PC-9 (cell line): ENCODE data around the gene YIPF6. TPM values are rescaled to one million over a fixed set of nuclear protein-coding genes. Genes with fewer than 3 reads are reported as not detected.
A peak's percentile ranks its signal among the peaks of the same experiment; 100 is the strongest.
"Not testable (repeated sequence)": the region's sequence is repeated elsewhere in the genome, so short reads cannot be mapped to it uniquely, and the experiment has no call there.

Experiments used
- BruUV-seq: library from RNA; stranded (reverse); fragments of 400-500 nt; replicated peaks from 2 replicates; lab custom pipeline; 2021; lab: Mats Ljungman, UMichigan
- CTCF ChIA-PET: fragments of 300-600 bp; sonication (Branson Sonifier 250); formaldehyde crosslinking; loops from one replicate; lab custom pipeline; 2022; ENCODE audit warnings: antibody characterized with exemption; lab: Charles Lee
- POLR2A ChIA-PET: fragments of 300-600 bp; sonication (Branson Sonifier 250); formaldehyde crosslinking; loops from one replicate; lab custom pipeline; 2022; ENCODE audit warnings: antibody characterized with exemption; ENCODE audit not compliant: unreplicated experiment; lab: Charles Lee
- DNase-seq, 2 experiments: peaks; one replicate each; pipeline versions ENCODE4 v3.0.0 to v3.0.0-alpha.2; 2015 to 2022; ENCODE audit warnings: mixed read lengths in 1 of 2
- H2AFZ ChIP-seq: fragments of 200-600 bp; sonication (generic); 2 replicates; pipeline ENCODE4 v1.8.1; 2017; ENCODE audit warnings: antibody characterized with exemption
- H3F3A ChIP-seq: fragments of 200-600 bp; sonication (generic); 2 replicates; pipeline ENCODE4 v1.8.1; 2017; ENCODE audit warnings: antibody characterized with exemption, mild to moderate bottlenecking, low read depth; ENCODE audit not compliant: insufficient read depth
- H3K27ac ChIP-seq: fragments of 200-600 bp; sonication (generic); 2 replicates; pipeline ENCODE4 v1.6.1; 2016; ENCODE audit warnings: mixed run types
- H3K27me3 ChIP-seq: fragments of 200-600 bp; sonication (generic); 2 replicates; pipeline ENCODE4 v1.6.1; 2016; ENCODE audit warnings: low read depth, mixed run types; ENCODE audit not compliant: insufficient read depth
- H3K36me3 ChIP-seq: fragments of 200-600 bp; sonication (generic); 2 replicates; pipeline ENCODE4 v1.6.1; 2016; ENCODE audit warnings: low read depth, mixed run types
- H3K4me1 ChIP-seq: fragments of 200-600 bp; sonication (generic); replicated peaks from 2 replicates; pipeline ENCODE4 v1.6.1; 2016; ENCODE audit warnings: mixed run types; ENCODE audit not compliant: insufficient read depth
- H3K4me2 ChIP-seq: fragments of 200-600 bp; sonication (generic); 2 replicates; pipeline ENCODE4 v1.6.1; 2017; ENCODE audit warnings: mixed run types
- H3K4me3 ChIP-seq: fragments of 200-600 bp; sonication (generic); 2 replicates; pipeline ENCODE4 v1.6.1; 2016; ENCODE audit warnings: mixed run types
- H3K79me2 ChIP-seq: fragments of 200-600 bp; sonication (generic); 2 replicates; pipeline ENCODE4 v1.6.1; 2017; ENCODE audit warnings: low read depth, mixed run types
- H3K9me2 ChIP-seq: fragments of 200-600 bp; sonication (generic); 2 replicates; pipeline ENCODE4 v1.8.1; 2017; ENCODE audit warnings: mild to moderate bottlenecking; ENCODE audit not compliant: insufficient read depth
- H3K9me3 ChIP-seq: fragments of 200-600 bp; sonication (generic); 2 replicates; pipeline ENCODE4 v1.8.1; 2016; ENCODE audit warnings: low read depth; ENCODE audit not compliant: insufficient read depth
- H4K20me1 ChIP-seq: fragments of 200-600 bp; sonication (generic); 2 replicates; pipeline ENCODE4 v1.8.1; 2017; ENCODE audit not compliant: insufficient read depth
- EZH2 ChIP-seq: fragments of 200-600 bp; sonication (generic); IDR thresholded peaks from 2 replicates; pipeline ENCODE4 v1.8.0; 2017; ENCODE audit warnings: antibody characterized with exemption, low read depth
- intact Hi-C: fragments of 100-400 bp; cut with micrococcal nuclease; formaldehyde crosslinking; loops from one replicate; pipeline ENCODE4 v1.10.0; 2022; ENCODE audit not compliant: unreplicated experiment
- total RNA-seq: library from RNA; stranded (reverse); gene quantifications from 2 replicates; pipeline ENCODE4 v1.2.3, GENCODE V29; 2021
- TF ChIP-seq, protein P1 (sequence below): fragments of 200-600 bp; sonication (generic); conservative IDR thresholded peaks from 2 replicates; pipeline ENCODE4 v1.6.1; 2017; ENCODE audit warnings: mixed run types, antibody characterized with exemption, mild to moderate bottlenecking, moderate library complexity

Gene YIPF6
- total RNA-seq, 1 experiment from 2014 or later = 49.1 TPM

- CTCF ChIA-PET = interaction anchor here (0.6 kb wide), 2 partner anchors 17 to 236 kb away, joined by 8 read pairs; no protein-coding TSS in a partner anchor
- Histone ChIP-seq H3K27ac (no peak overlapping the region), H3F3A (no peaks in the 10 kb centered on the region), H2AFZ (no peak overlapping the region), H3K27me3 (no peaks in the 10 kb centered on the region), H3K9me2 (no peaks in the 10 kb centered on the region), H4K20me1 (no peaks in the 10 kb centered on the region), H3K79me2 (no peaks in the 10 kb centered on the region), H3K9me3 (no peaks in the 10 kb centered on the region), H3K4me2 (no peak overlapping the region), H3K4me3 (no peak overlapping the region), H3K4me1 (no peaks in the 10 kb centered on the region), H3K36me3 (no peaks in the 10 kb centered on the region)
- peak in 1 of 2 experiments; percentile 37 for DNase-seq
- TF ChIP-seq, protein P1, sequence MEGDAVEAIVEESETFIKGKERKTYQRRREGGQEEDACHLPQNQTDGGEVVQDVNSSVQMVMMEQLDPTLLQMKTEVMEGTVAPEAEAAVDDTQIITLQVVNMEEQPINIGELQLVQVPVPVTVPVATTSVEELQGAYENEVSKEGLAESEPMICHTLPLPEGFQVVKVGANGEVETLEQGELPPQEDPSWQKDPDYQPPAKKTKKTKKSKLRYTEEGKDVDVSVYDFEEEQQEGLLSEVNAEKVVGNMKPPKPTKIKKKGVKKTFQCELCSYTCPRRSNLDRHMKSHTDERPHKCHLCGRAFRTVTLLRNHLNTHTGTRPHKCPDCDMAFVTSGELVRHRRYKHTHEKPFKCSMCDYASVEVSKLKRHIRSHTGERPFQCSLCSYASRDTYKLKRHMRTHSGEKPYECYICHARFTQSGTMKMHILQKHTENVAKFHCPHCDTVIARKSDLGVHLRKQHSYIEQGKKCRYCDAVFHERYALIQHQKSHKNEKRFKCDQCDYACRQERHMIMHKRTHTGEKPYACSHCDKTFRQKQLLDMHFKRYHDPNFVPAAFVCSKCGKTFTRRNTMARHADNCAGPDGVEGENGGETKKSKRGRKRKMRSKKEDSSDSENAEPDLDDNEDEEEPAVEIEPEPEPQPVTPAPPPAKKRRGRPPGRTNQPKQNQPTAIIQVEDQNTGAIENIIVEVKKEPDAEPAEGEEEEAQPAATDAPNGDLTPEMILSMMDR = peak; percentile 61; the same call in 1 of the 2 replicates
- TF ChIP-seq EZH2 = no peak
- intact Hi-C loops = no loop called here
- POLR2A ChIA-PET = interaction anchor here (0.7 kb wide), 2 partner anchors 25 to 367 kb away, joined by 5 to 11 read pairs; no protein-coding TSS in a partner anchor
- no TSS peak for BruUV-seq
These were observed 8.2 kb upstream of the YIPF6 start for GRCh38 chrX:68490644-68491043.

- ChIA-PET POLR2A (no interaction called here), CTCF (no interaction called here)
- no peak overlapping the region for H3K27ac ChIP-seq
- intact Hi-C loops = no loop called here
- H3K4me2 ChIP-seq = no peak overlapping the region
- no peak overlapping the region for H2AFZ ChIP-seq
- no peaks in the 10 kb centered on the region for H3F3A ChIP-seq
- BruUV-seq = no TSS peak
- TF ChIP-seq EZH2 = no peak
- TF ChIP-seq, protein P1 = no peak
- no peaks in the 10 kb centered on the region for H3K9me2 ChIP-seq
- H3K27me3 ChIP-seq = no peaks in the 10 kb centered on the region
- no peak overlapping the region for H3K4me3 ChIP-seq
- H4K20me1 ChIP-seq = no peaks in the 10 kb centered on the region
- H3K4me1 ChIP-seq = peaks cover 2% of the 10 kb centered on the region; the same call in 1 of the 2 replicates
- H3K36me3 ChIP-seq = no peaks in the 10 kb centered on the region
- no peak for DNase-seq
- no peaks in the 10 kb centered on the region for H3K9me3 ChIP-seq
- H3K79me2 ChIP-seq = no peaks in the 10 kb centered on the region
These were observed 6.3 kb upstream of the YIPF6 start for GRCh38 chrX:68492583-68492982.

- H3F3A ChIP-seq = not testable (repeated sequence)
These were observed 5.1 kb upstream of the YIPF6 start for GRCh38 chrX:68493776-68494175.

More at GRCh38 chrX:68493776-68494175, 5.1 kb upstream of the YIPF6 start:
- intact Hi-C loops, H3K9me3 ChIP-seq, H4K20me1 ChIP-seq, POLR2A ChIA-PET, H3K27ac ChIP-seq, H2AFZ ChIP-seq, H3K36me3 ChIP-seq, H3K4me2 ChIP-seq, CTCF ChIA-PET, BruUV-seq, H3K4me1 ChIP-seq, H3K79me2 ChIP-seq, H3K4me3 ChIP-seq, DNase-seq, H3K27me3 ChIP-seq, H3K9me2 ChIP-seq: not testable (repeated sequence)
